Keratinocyte (primary cell): ENCODE measurements around the gene TSPAN1. TPM values are rescaled to one million over a fixed set of nuclear protein-coding genes. Genes with fewer than 3 reads are reported as not detected.
A peak's percentile ranks its signal among the peaks of the same experiment; 100 is the strongest.
"Not testable (repeated sequence)": the region's sequence is repeated elsewhere in the genome, so short reads cannot be mapped to it uniquely, and the experiment has no call there.

Source experiments
- DNase-seq: peaks from one replicate; pipeline ENCODE4 v3.0.0-alpha.2; 2011; ENCODE audit warnings: low read depth, missing footprints, low spot score
- FAIRE-seq: peaks from 2 replicates; lab custom pipeline; 2011; peaks lifted over from hg19 to GRCh38; lab: Jason Lieb, UNC
- H2AFZ ChIP-seq: 2 replicates; pipeline ENCODE4 v1.6.0; 2012; ENCODE audit warnings: low read length, control low read depth, inconsistent platforms; ENCODE audit not compliant: control insufficient read depth
- H3K27ac ChIP-seq: 2 replicates; pipeline ENCODE4 v1.5.1; 2011; ENCODE audit warnings: low read length; ENCODE audit not compliant: control insufficient read depth, insufficient read depth
- H3K27me3 ChIP-seq: 3 replicates; pipeline ENCODE4 v1.6.0; 2011; ENCODE audit warnings: low read length; ENCODE audit not compliant: control insufficient read depth, insufficient read depth; ENCODE audit errors: extremely low read depth
- H3K36me3 ChIP-seq, 2 experiments: 2 replicates in 1 of 2; 3 replicates in 1 of 2; pipeline ENCODE4 v1.5.1; 2011; ENCODE audit warnings: low read length in 2 of 2, mild to moderate bottlenecking in 1 of 2; ENCODE audit not compliant: control insufficient read depth in 2 of 2, insufficient read depth in 2 of 2; ENCODE audit errors: extremely low read depth in 1 of 2
- H3K4me1 ChIP-seq: 3 replicates; pipeline ENCODE4 v1.5.1; 2011; ENCODE audit warnings: low read length; ENCODE audit not compliant: control insufficient read depth, insufficient read depth; ENCODE audit errors: extremely low read depth
- H3K4me2 ChIP-seq: 3 replicates; pipeline ENCODE4 v1.6.0; 2011; ENCODE audit warnings: low read depth, low read length; ENCODE audit not compliant: control insufficient read depth, insufficient read depth; ENCODE audit errors: extremely low read depth
- H3K4me3 ChIP-seq, 3 experiments: fragments of 200-600 bp in 1 of 3; sonication (generic) in 1 of 3; 2 replicates in 2 of 3; 3 replicates in 1 of 3; pipeline ENCODE4 v1.5.1; 2011 to 2016; ENCODE audit warnings: low read length in 3 of 3, mild to moderate bottlenecking in 3 of 3, control low read depth in 2 of 3, inconsistent platforms in 1 of 3, low read depth in 1 of 3, mixed read lengths in 1 of 3, mixed run types in 1 of 3, moderate library complexity in 1 of 3; ENCODE audit not compliant: control insufficient read depth in 2 of 3, insufficient read depth in 2 of 3; ENCODE audit errors: extremely low read depth in 1 of 3
- H3K79me2 ChIP-seq: 2 replicates; pipeline ENCODE4 v1.6.0; 2012; ENCODE audit warnings: low read length; ENCODE audit not compliant: control insufficient read depth, insufficient read depth
- H3K9ac ChIP-seq: 3 replicates; pipeline ENCODE4 v1.6.0; 2011; ENCODE audit warnings: low read length; ENCODE audit not compliant: control insufficient read depth, insufficient read depth; ENCODE audit errors: extremely low read depth
- H3K9me1 ChIP-seq: 3 replicates; pipeline ENCODE4 v1.6.0; 2011; ENCODE audit warnings: low read length; ENCODE audit not compliant: control insufficient read depth, insufficient read depth; ENCODE audit errors: extremely low read depth
- H3K9me3 ChIP-seq: 2 replicates; pipeline ENCODE4 v1.5.1; 2012; ENCODE audit warnings: low read depth, low read length; ENCODE audit not compliant: control insufficient read depth
- H4K20me1 ChIP-seq: 3 replicates; pipeline ENCODE4 v1.6.0; 2011; ENCODE audit warnings: low read length; ENCODE audit not compliant: control insufficient read depth, insufficient read depth; ENCODE audit errors: extremely low read depth
- CTCF ChIP-seq, 3 experiments: IDR thresholded peaks in 1 of 3; conservative IDR thresholded peaks in 1 of 3; optimal IDR thresholded peaks in 1 of 3; 2 replicates in 2 of 3; 3 replicates in 1 of 3; pipeline versions ENCODE3 to v1.5.1; 2011; ENCODE audit warnings: low read length in 3 of 3, mild to moderate bottlenecking in 3 of 3, moderate library complexity in 2 of 3, control low read depth in 1 of 3, inconsistent platforms in 1 of 3; ENCODE audit not compliant: insufficient read depth in 2 of 3; ENCODE audit errors: extremely low read depth in 1 of 3
- EZH2 ChIP-seq: IDR thresholded peaks from one replicate; pipeline ENCODE4 v1.6.1; 2012; ENCODE audit warnings: inconsistent platforms, mild to moderate bottlenecking, low read length, moderate library complexity
- dilution Hi-C: fragments of 300-500 bp; cut with MboI; formaldehyde crosslinking; loops from one replicate; pipeline ENCODE4 v1.7.0; 2020; ENCODE audit warnings: low sequenced_read_pairs; ENCODE audit not compliant: extremely low pct_ligation_motif_present
- polyA plus RNA-seq, 5 experiments: library from polyadenylated mRNA; depleted of rRNA in 3 of 5; stranded (reverse) in 3 of 5; stranded (forward) in 1 of 5; unstranded in 1 of 5; fragments of >200 nt; gene quantifications; 1 replicate in 1 of 5; 2 replicates in 3 of 5; 3 replicates in 1 of 5; pipeline versions ENCODE4 v1.2.1 to v1.2.3, GENCODE V29; 2011 to 2012; ENCODE audit warnings: missing spikeins in 2 of 5, low read depth in 1 of 5, low replicate concordance in 1 of 5

The TSPAN1 gene
- polyA plus RNA-seq, 1 donor (not counting 4 experiments of a cell fraction or from before 2014, with no cell fraction given), result 312 TPM

GRCh38 chr1:46221749-46222148 lies 46.9 kb downstream of the TSPAN1 start:
- H3K9me3 ChIP-seq, result no peaks in the 10 kb centered on the region
- H3K79me2 ChIP-seq, result no peaks in the 10 kb centered on the region
- H3K36me3 ChIP-seq, result no peaks in the 10 kb centered on the region
- no peaks in the 10 kb centered on the region for H4K20me1 ChIP-seq
- H2AFZ ChIP-seq, result no peak overlapping the region
- no peak for FAIRE-seq
- H3K27me3 ChIP-seq, result no peaks in the 10 kb centered on the region
- no peak for TF ChIP-seq CTCF (optimal IDR thresholded peaks at IDR 0.05 in 1 of 3, IDR thresholded peaks at IDR 0.05 in 1 of 3, conservative IDR thresholded peaks at IDR 0.05 in 1 of 3; ENCODE audit: extremely low read depth in 1 of 3, insufficient read depth in 2 of 3, low read length in 3 of 3)
- TF ChIP-seq EZH2, result no peak
- H3K9ac ChIP-seq, result no peak overlapping the region
- no peak overlapping the region for H3K4me2 ChIP-seq
- no peaks in the 10 kb centered on the region for H3K9me1 ChIP-seq
- H3K4me1 ChIP-seq, result peaks cover 24% of the 10 kb centered on the region
- no peak overlapping the region for H3K27ac ChIP-seq
- dilution Hi-C loops, result no loop called here
- H3K4me3 ChIP-seq, result no peak overlapping the region
- no peak for DNase-seq

- H2AFZ ChIP-seq, DNase-seq, H3K36me3 ChIP-seq, H3K27ac ChIP-seq, H3K27me3 ChIP-seq, dilution Hi-C loops, H4K20me1 ChIP-seq, H3K9me3 ChIP-seq, H3K4me3 ChIP-seq, H3K79me2 ChIP-seq, H3K4me2 ChIP-seq, H3K9ac ChIP-seq, H3K9me1 ChIP-seq, FAIRE-seq: not testable (repeated sequence)
- H3K4me1 ChIP-seq, result peaks cover 20% of the 10 kb centered on the region
Observed at GRCh38 chr1:46223055-46223454, 48.2 kb downstream of the TSPAN1 start.

- Histone ChIP-seq H3K27ac (no peak overlapping the region), H3K4me1 (peaks cover 15% of the 10 kb centered on the region), H2AFZ (no peak overlapping the region), H3K27me3 (no peaks in the 10 kb centered on the region), H4K20me1 (no peaks in the 10 kb centered on the region), H3K36me3 (no peaks in the 10 kb centered on the region), H3K4me2 (peak overlapping the region; percentile 29), H3K9me3 (no peaks in the 10 kb centered on the region), H3K9me1 (no peaks in the 10 kb centered on the region), H3K79me2 (no peaks in the 10 kb centered on the region), H3K9ac (no peak overlapping the region), H3K4me3 (no peak overlapping the region)
- dilution Hi-C loops, result no loop called here
- DNase-seq, result peak; percentile 72
- peak; percentile 84 for FAIRE-seq
- TF ChIP-seq CTCF (optimal IDR thresholded peaks at IDR 0.05 in 1 of 3, IDR thresholded peaks at IDR 0.05 in 1 of 3, conservative IDR thresholded peaks at IDR 0.05 in 1 of 3; ENCODE audit: extremely low read depth in 1 of 3, insufficient read depth in 2 of 3, low read length in 3 of 3) (peak; percentile 87 to 97 (median 89)), EZH2 (no peak)
Observed at GRCh38 chr1:46223472-46223943, 48.6 kb downstream of the TSPAN1 start.
